NCI-H146 treated with DMSO at 0.1 percent for 48 hours (cell line): ENCODE results near the gene SIDT2.
"Not testable (repeated sequence)": the region's sequence is repeated elsewhere in the genome, so short reads cannot be mapped to it uniquely, and the experiment has no call there.

Experiments
- DNase-seq: peaks from one replicate; lab custom pipeline; 2025; ENCODE audit not compliant: unreplicated experiment; lab: John Stamatoyannopoulos, UW

Gene SIDT2

DNA sequence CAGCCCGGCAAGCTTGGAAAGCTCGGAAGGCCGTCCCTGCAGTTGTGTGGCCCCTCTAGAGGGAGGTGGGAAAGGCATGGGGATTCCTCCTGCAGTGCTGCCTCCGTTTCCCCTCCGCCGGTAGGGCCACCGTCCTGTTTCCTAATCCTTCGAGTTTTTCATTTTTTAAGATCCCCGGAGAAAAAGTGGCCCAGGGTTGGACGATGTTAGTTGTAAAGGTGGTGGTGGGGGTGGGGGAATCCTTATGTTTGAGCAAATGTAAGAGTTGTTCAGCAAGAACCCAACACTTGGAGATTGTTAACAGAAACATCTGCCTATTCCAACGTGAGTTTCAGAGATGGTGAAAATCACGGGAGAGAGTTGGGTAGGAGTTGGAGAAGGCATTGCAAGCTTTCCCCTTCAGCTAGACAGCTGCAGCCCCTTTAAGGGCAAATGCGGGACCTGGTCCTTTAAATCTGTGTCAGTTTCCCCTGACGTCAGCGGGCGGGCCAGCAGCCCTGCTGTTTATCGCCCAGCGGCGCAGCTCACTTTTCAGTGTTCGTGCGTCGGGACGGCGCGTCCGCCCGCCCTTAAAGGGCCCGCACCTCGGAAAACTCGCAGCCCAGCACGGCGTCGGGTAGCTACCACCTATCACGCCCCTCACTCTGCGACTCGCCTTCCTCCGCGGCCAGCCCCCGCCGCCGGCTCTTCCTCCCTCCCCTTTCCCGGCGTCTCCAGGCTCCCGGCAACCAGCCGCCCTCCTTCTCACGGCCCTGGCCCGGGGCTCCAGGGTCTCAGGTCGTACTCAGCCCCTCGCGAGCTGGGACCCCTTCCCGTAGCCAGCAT, at the start of gene SIDT2:
Gene SIDT2, plus strand, starts transcription at position 534 of the 825 bp plus-strand sequence. CDS start 521 bp downstream, outside the sequence.
- DNase-seq = peak; percentile 76

DNA sequence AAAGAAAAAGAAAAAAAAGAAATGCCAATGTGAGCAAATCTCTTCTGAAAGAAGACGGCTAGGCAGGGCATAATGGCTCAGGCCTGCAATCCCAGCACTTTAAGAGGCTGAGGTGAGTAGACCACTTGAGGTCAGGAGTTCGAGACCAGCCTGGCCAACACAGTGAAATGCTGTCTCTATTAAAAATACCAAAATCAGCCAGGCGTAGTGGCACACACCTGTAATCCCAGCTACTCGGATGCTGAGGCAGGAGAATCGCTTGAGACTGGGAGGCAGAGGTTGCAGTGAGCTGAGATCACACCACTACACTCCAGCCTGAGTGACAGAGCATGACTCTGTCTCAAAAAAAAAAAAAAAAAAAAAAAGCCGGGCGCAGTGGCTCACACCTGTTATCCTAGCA, 48.1 kb upstream of the SIDT2 start:
- not testable (repeated sequence) for DNase-seq

DNA sequence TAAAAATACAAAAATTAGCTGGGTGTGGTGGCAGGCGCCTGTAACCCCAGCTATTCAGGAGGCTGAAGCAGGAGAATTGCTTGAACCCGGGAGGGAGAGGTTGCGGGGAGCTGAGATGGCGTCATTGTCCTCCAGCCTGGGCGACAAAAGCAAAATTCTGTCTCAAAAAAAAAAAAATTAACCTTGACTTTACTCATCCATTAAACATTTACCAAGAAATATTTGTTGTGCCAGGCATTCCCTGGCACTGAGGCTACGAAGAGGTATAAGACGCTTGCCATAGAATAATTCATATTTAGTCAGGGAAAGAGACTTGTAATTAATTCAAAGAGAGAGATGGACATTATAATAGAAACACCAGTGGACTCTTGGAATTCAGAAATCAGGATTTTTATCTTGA, 47.7 kb upstream of the SIDT2 start:
- DNase-seq = no peak

DNA sequence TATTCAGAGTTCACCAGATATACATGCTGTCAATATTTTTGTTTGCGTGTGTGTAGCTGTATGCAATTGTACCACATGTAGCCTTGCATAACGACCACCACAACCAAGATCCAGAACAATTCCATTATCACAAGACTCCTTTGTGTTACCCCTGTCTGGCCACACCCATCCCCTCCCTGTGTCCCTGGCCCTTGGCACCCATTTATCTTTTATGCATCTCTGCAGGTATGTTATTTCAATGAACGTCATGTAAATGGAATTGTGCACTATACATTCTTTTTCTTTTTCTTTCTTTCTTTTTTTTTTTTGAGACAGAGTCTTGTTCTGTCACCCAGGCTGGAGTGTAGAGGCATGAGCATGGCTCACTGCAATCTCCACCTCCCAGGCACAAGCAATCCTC, 44.1 kb upstream of the SIDT2 start:
- no peak for DNase-seq

DNA sequence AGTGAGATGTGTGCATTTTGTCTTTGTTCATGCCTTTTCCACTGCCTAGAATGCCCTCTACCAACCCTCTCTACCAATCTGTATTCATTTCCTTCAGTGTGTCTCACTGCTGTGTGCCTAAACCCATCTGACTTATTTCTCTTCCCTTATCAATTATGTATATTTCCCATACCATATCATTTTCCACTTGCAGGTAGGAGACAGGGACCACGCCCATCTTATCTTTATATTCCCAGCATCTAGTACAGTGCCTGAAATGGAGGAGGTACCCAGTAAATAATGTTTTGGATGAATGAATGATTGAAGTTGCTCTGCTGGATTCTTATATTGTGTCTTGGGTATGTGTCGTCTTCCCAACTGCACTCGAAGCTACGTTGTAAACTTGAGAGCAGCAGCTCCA, 43.6 kb upstream of the SIDT2 start:
- not testable (repeated sequence) for DNase-seq

DNA sequence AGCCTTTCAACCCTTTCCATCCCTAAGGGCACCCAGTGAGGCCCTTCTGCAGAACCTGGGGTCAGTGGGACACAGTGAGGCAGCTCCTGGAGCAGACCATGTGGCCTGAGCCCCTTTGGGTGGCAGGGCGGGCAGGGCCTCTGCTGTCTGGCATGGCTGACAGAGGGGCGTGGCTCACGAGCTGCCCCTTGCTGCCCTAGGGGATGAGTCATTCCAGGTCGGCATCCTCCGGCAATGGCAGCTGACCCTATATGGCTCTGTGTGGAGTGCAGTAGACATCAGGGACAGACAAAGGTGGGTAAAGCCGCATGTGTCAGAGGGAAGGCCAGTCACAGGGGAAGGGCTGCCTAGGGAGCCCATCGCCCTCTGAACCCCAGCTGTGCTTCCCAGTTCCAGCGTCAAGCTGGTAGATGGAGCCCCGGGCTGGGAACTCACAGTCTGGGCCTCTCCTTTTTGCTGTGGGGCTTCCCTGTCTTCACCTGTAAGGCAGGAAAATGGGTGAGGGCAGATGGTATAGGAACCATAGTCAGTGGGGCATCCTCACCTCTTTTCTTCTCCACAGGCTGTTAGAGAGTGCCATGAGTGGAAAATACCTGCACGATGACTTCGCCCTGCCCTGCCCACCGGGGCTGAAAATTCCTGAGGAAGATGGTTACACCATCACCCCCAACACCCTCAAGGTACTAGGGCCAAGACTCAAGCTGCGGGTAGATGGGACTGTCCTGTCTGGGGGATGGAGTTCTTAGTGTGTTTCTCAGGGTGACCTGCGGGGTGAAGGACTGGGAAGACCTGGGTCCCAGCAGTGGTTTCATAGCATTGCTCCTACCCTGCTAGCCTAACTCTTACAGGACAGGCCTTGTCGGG, 41.1 kb upstream of the SIDT2 start:
- not testable (repeated sequence) for DNase-seq

DNA sequence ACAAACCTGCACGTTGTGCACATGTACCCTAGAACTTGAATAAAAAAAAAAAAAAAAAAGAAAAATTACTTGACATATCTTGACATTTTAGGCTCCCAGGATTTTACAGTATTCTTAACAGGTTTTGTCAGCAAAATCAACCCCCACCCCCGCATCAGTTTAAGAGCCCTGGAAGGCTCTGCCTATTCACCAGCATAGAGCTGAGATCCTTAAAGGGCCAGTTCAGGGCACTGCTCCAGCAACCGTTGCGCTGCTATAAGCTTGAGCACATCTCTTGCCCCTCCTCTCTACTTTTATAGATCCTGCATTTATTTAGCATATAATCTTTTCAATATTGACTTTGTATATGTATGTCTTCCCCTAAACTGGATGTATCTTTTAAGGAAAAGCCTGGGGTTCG, 35.2 kb upstream of the SIDT2 start:
- peak; percentile 53 for DNase-seq

DNA sequence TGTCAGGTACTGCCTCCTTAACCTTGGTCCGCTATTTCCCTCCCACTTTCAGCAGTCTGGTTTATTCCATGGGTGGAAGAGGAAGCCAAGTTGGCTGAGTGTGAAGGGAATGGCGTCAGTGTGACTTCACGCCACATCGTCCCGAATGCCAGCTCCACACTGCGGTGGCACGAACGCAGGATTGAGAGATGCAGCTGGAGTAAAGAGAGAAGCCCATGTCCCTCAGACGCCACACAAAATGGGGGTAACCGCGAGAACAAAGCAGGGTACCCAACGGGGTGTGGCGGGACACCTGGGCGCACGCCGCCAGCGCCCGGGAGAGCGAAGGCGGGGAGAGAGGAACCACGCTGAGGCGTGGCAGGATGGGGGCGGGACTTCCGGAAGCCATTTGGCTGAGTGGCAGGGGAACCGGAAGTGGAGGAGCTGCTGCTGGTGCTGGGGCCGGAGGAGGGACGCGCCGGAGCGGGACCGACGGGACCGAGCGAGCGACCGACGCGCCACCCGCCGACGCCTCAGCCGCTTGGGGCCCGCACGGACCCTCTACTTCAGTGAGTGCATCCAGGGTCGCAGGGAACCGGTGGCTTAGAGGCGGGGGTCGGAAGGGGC, 34.6 kb upstream of the SIDT2 start, which contains the start of gene PAFAH1B2:
Gene PAFAH1B2, plus strand, starts transcription at position 417 of the 606 bp plus-strand sequence. CDS start 8,161 bp downstream, outside the sequence.
- peak; percentile 84 for DNase-seq

DNA sequence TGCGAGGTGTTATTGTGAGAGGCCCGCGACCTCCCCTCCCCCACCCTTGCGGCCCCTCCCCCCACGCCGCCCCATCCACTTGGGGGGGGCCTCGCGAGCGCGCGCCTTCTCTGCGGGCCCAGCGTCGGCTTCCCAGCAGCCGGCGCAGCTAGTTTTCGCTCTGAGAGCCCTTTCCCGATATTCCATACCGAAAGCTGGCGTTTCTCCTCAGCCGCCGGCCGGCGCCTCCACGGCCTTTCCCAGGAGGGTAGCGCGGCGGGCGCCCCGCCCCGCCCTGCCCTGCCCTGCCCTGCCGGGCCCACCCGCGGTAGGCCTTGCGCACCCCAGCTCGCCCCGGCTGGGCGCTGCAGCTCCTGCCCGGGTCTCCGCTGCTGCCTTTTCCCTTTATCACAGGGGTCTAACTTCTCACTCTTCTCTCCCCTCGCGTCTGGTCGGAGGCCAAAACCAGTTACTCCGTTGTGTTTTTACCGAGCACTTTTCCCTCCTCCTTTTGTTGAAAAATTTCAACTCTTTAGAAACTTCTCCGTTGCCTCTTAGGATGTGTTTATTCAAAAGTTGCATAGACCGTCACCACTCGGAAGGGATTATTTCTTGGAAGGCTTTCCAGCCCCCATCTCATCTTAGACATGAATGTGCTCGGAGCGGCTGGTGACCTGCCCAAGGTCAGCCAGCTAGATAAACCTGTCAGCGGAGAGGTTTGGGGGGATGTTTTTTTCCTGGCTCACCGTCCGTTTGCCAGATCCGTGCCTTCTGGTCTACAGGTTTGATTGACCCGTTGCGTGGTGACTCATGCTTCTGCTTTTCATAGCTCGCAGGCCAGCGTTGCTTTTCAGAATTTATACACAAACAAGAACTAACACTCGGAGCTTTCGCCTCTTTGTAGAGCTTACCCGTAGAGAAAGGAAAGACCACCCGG, 33.8 kb upstream of the SIDT2 start:
- DNase-seq = no peak

DNA sequence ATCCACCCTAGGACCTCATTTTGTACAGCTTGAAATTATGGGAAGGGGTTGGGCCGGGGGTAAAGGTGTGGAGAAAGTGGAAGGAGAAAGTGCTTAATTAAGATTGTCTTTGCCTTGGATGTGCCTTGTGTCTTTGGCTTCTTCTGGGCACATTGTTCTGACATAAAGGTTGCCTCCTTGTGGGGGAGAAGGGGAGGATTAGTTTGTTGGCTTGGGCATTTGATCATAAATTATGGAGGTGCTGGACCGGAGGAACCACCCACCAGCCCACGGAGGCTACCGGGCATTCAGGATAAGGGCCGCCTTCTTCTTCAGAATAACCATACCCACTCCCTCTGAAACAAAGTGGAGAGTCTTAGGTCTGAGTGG, 33.2 kb upstream of the SIDT2 start:
- DNase-seq = no peak

DNA sequence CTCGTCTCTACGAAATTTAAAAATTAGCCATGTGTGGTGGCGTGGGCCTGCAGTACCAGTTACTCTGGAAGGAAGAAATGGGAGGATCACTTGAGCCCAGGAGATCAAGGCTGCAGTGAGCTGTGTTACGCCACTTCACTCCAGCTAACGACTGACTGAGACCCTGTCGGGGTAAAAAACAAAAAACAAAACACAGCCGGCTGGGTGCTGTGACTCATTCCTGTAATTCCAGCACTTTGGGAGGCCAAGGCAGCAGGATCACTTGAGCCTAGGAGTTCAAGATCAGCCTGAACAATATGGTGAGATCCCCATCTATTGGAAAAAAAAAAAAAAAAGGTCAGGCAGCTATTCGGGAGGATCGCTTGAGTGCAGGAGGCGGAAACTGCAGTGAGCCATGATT, 32.0 kb upstream of the SIDT2 start:
- no peak for DNase-seq

DNA sequence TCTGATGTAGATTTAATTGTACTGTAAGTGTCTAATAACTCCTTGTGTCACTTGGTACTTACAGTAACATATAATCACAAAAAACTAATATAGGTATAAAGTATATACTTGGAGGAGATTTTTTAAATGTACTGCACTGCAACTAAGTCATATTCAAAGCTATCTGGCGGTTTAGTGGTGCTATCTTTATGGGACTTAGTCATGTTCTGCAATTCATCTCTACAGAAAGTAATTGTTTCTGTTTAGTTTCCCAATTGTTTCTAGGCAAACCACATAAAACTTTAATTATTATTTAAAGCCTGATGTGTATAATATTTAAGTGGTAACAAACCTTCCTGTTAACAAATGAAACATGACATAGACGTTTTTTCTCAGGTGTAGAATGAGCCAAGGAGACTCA, 26.5 kb upstream of the SIDT2 start:
- no peak for DNase-seq

DNA sequence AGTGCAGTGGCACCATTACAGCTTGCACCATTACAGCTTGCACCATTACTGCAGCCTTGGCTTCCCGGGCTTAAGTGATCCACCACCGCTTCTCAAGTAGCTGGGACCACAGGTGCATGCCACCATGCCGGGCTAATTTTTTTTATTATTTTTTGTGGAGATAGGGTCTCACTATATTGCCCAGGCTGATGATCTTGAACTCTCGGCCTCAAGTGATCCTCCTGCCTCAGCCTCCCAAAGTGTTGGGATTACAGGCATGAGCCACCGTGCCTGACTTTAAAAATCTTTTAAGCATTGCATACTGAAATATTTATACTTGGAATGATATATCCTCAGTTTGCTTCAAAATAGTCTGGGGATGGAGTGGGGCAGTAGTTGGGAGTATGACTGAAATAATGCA, 24.1 kb upstream of the SIDT2 start:
- DNase-seq = no peak

DNA sequence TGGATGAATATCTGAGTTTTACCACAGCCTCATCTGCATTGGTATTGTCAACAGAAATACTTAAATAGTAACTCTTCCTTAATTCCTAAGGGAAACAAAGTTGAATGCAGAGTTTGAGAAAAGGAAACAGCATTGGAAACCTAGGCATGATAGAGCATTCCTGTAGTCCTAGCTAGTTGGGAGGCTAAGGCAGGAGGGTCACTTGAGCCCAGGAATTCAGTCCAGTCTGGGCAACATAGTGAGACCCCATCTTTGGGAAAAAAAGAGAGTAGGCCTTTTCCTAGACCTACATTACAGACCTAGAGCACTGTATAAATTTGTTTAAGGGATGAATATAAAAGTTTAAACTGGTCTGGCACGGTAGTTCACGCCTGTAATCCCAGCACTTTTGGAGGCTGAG, 21.0 kb upstream of the SIDT2 start:
- DNase-seq = no peak

DNA sequence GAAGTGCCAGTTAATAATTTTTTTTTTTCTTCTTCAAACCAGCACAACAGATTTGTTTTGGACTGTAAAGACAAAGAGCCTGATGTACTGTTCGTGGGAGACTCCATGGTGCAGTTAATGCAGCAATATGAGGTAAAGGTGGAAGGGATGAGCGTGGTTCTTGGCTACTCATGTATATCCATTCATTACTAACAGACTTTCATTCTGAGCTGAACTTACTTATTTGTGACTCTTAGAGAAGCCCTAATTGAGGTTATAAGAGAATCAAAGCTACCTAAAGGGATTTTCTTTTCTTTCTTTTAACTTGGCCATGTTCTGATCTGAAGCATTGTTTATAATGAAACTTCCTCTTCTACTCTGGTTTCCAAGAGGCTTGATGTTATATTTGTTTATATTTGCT, 18.7 kb upstream of the SIDT2 start:
- DNase-seq = no peak

DNA sequence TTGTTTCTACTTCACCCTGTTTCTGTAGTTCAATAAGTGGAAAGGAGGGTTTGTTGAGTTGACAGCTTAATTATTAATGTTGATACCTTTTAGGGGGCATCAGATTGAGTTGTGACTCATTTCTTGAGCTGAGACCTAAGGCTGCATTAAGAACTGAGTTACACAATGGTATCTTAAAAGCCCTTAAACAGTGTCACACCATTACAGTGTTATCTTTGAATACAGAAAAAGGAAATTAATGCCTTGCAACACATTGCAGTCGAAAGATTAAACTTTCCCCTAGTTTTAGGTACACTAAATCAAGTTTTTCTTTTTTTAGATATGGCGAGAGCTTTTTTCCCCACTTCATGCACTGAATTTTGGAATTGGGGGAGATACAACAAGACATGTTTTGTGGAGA, 17.7 kb upstream of the SIDT2 start:
- no peak for DNase-seq

DNA sequence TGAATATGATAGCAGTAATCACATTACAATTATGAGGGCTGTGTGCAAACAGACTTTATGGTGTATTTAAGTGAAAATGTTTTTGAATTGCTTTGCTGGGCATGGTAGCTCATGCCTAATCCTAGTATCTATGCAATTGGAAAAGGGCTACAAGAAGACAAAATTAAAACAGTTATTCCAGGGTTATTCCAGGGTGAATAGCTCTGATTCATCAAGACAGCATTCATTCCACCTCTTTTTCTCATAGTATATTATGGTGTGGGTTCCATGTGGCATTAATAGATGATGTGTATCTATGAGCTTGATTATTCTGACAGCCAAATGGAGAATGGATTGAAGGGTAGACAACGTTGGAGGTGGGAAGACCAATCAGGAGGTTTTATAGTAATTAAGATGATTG, 12.1 kb upstream of the SIDT2 start:
- no peak for DNase-seq

DNA sequence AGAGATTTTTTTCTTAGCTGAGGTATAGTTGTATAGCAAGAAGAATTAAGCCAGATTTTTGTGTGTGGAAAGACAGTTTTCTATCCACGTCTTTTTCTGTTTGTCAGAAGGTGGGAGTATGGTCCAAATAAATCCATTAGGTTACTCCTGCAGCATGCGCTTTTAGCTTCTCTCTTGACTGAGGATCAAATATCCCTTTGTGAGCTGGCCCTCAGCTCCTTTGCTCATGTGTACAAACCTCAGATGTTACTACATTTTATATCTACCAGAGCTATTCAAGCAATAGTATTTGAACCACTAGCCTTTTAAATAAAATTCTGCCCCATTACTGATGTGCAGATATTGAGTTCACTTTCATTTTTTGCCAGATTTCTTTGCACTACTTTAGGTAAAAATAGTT, 8.8 kb upstream of the SIDT2 start:
- no peak for DNase-seq

DNA sequence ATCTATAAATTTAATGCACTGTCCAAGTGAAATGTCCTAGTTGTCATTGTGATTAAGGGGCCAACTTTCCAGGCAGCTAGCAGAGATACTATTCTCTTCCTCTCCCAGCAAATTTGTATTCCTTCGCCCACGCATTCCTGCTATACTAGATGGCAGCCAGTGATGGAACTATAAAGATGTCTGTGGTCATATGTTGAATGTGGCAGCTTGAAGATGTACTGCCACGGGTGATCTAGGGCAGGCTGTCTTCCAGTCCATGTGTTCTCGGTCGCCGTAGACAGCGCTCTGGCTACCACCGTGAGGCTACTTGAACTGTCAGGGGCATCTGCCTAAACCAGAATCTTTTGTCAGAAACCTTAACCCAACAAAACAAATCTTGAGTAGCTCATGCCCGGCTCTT, 8.3 kb upstream of the SIDT2 start:
- no peak for DNase-seq

DNA sequence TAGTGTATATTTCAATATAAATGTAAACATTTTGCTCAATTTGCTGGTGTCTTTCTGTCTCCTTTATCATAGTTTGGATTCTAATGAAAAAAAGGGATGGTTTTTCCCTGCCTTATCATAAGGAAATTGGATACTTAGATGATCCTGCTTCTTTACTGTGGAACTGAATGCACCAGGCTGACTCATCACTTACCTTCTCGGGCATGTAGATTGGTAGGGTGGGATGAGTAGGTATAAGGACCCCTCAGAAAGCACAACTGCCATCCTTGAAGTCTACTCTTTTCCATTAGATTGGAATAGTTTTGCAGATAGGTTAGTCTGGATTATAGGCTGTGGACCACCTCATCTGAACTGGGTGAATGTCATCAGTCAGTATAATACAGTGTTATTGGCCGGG, 7.5 kb upstream of the SIDT2 start:
- DNase-seq = no peak
